B cell (primary cell): Measurements from ENCODE around the gene USP34.

Experiments
- EZH2 ChIP-seq: IDR thresholded peaks from 2 replicates; pipeline ENCODE4 v1.6.1; 2012; ENCODE audit warnings: borderline replicate concordance, low read depth, mild to moderate bottlenecking, moderate library complexity, low read length; ENCODE audit not compliant: insufficient read depth, poor library complexity, severe bottlenecking
- TF ChIP-seq, protein P1 (sequence below): fragments of 200-600 bp; IDR thresholded peaks from one replicate; pipeline ENCODE4 v1.8.0; 2022; ENCODE audit warnings: antibody characterized with exemption, mild to moderate bottlenecking

DNA sequence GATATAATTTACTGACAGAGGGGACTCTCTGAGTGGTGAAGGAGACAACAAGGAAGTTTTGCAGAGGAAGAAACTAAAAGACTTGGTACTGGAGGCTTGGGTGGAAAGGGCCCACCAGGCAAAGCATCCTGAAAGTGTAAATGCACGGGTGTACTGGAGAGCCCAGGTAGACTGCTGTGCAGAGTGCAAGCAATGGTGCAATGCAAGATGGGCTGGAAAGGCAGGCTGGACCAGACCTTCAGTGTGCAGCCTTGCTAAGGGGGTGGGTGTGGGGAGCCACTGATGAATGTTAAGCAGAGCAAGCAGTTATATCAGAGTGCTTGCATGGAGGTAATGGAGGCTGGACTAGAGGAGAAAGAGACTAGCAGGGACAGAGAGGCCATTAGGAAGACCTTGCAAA lies 298.2 kb downstream of the USP34 start:
- TF ChIP-seq, protein P1, sequence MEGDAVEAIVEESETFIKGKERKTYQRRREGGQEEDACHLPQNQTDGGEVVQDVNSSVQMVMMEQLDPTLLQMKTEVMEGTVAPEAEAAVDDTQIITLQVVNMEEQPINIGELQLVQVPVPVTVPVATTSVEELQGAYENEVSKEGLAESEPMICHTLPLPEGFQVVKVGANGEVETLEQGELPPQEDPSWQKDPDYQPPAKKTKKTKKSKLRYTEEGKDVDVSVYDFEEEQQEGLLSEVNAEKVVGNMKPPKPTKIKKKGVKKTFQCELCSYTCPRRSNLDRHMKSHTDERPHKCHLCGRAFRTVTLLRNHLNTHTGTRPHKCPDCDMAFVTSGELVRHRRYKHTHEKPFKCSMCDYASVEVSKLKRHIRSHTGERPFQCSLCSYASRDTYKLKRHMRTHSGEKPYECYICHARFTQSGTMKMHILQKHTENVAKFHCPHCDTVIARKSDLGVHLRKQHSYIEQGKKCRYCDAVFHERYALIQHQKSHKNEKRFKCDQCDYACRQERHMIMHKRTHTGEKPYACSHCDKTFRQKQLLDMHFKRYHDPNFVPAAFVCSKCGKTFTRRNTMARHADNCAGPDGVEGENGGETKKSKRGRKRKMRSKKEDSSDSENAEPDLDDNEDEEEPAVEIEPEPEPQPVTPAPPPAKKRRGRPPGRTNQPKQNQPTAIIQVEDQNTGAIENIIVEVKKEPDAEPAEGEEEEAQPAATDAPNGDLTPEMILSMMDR = no peak
- TF ChIP-seq EZH2 = no peak
